Measurements from ENCODE around the gene LYZL1. TPM values are rescaled to one million over a fixed set of nuclear protein-coding genes. Genes with fewer than 3 reads are reported as not detected.

LYZL1 gene
- total and polyA plus RNA-seq, 12 donors: not detected

DNA sequence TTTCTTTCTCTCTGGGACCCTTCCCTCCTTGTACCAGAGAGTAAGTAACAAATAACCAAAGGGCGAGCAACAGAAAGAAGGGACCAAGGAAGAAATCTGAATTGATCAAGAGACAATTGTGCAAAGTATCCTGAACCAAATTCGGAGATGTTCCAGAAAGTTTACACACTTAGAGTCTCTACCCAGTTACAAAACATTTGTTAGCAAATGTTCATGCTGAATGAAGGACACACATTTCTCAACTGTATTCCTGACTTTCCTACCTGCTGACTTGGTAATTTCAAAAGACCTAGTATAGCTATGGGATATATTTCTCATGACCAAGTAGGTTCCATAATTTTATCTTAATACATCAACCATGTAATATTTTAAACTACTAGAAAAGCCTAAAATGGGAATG lies 37.4 kb downstream of the LYZL1 start:
- Histone ChIP-seq H3K27me3 (no peaks in the 10 kb centered on the region), H3K9me3 (replicated peaks in 1 of 3) (no peaks in the 10 kb centered on the region), H3K27ac (no peak overlapping the region), H3K4me1 (replicated peaks in 1 of 2) (no peaks in the 10 kb centered on the region), H3K4me3 (no peak overlapping the region), H3K36me3 (replicated peaks in 1 of 2) (no peaks in the 10 kb centered on the region)
- TF ChIP-seq POLR2A (IDR thresholded peaks at IDR 0.05): no peak
- TF ChIP-seq, protein P1, sequence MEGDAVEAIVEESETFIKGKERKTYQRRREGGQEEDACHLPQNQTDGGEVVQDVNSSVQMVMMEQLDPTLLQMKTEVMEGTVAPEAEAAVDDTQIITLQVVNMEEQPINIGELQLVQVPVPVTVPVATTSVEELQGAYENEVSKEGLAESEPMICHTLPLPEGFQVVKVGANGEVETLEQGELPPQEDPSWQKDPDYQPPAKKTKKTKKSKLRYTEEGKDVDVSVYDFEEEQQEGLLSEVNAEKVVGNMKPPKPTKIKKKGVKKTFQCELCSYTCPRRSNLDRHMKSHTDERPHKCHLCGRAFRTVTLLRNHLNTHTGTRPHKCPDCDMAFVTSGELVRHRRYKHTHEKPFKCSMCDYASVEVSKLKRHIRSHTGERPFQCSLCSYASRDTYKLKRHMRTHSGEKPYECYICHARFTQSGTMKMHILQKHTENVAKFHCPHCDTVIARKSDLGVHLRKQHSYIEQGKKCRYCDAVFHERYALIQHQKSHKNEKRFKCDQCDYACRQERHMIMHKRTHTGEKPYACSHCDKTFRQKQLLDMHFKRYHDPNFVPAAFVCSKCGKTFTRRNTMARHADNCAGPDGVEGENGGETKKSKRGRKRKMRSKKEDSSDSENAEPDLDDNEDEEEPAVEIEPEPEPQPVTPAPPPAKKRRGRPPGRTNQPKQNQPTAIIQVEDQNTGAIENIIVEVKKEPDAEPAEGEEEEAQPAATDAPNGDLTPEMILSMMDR (IDR thresholded peaks at IDR 0.05): no peak
- 77 to 93% (median 86%) methylated on average over 2 of the region's 2 CpGs for WGBS, 4 donors
- intact Hi-C loops (cut with DNase I): no loop called here
- DNase-seq: no peak

DNA sequence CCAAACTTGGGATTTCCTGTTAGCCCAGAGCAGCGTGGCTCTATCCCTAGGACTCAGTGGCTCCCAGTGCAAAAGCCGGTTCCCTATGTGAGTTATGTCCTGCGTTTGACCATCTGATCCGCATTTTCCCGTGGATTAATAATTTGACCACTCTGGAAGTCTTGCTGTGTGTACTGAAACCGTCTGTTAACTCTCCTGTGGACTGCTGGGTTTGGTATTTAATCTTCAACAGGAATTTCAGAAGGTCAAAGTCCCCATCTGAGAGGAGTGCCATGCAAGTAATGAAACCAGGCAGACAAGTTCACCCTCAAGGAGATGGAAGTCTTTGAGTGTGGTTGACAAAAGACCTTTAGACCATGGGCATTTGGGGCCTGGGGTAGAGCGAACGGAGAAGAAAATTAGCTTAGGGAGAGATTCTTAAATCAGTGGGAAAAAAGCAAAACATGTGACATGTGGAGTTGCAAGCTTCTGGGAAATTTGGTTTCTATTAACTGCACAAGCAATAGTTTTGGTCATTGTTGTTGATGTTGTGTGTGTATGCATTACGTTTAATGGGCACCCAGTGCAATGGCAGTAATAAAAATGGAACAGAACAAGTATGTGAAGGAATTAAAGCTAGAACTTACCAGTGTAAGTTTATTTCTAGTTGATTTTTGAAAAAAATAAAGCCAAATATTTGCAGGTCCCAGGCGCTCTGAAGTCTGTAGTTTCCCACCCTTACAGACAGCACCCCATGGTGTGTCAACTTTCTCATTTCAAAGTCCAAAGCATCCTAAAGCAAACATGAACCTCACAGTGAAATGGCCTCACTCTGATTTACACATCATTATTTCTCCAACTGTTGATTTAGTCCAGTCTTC lies 38.2 kb downstream of the LYZL1 start:
- no peak overlapping the region for H3K4me3 ChIP-seq
- H3K9me3 ChIP-seq (replicated peaks in 1 of 3): no peaks in the 10 kb centered on the region
- 79 to 88% (median 85%) methylated on average over 10 of the region's 10 CpGs for WGBS, 4 donors
- H3K27me3 ChIP-seq: no peaks in the 10 kb centered on the region
- intact Hi-C loops (cut with DNase I): no loop called here
- H3K27ac ChIP-seq: no peak overlapping the region
- TF ChIP-seq, protein P1 (IDR thresholded peaks at IDR 0.05): no peak
- TF ChIP-seq POLR2A (IDR thresholded peaks at IDR 0.05): no peak
- DNase-seq: no peak
- H3K36me3 ChIP-seq (replicated peaks in 1 of 2): no peaks in the 10 kb centered on the region
- H3K4me1 ChIP-seq (replicated peaks in 1 of 2): no peaks in the 10 kb centered on the region

DNA sequence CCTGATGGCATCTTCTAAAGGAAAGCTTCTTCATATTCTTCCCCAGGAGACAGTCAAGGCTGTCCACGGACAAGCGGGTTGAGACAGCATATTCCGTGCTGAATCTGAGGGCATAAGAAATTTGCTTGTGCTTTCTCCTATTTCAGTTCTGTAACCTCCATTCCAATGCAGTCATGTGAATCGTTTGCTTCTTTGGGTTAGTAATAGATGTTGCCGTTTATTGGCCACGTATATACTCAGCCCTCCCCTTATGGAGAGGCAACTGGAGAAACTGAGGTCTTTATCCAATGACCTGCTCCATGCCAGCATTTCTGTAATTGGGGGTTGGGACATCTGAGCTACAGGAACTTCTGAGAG lies 38.9 kb downstream of the LYZL1 start:
- intact Hi-C loops (cut with DNase I): no loop called here
- Histone ChIP-seq H3K27me3 (no peaks in the 10 kb centered on the region), H3K4me3 (no peak overlapping the region), H3K27ac (no peak overlapping the region), H3K4me1 (replicated peaks in 1 of 2) (no peaks in the 10 kb centered on the region), H3K36me3 (replicated peaks in 1 of 2) (no peaks in the 10 kb centered on the region), H3K9me3 (replicated peaks in 1 of 3) (no peaks in the 10 kb centered on the region)
- no peak for DNase-seq
- 78 to 86% (median 84%) methylated on average over 6 of the region's 6 CpGs for WGBS, 4 donors
- TF ChIP-seq, protein P1 (IDR thresholded peaks at IDR 0.05): no peak
- no peak for TF ChIP-seq POLR2A (IDR thresholded peaks at IDR 0.05)

DNA sequence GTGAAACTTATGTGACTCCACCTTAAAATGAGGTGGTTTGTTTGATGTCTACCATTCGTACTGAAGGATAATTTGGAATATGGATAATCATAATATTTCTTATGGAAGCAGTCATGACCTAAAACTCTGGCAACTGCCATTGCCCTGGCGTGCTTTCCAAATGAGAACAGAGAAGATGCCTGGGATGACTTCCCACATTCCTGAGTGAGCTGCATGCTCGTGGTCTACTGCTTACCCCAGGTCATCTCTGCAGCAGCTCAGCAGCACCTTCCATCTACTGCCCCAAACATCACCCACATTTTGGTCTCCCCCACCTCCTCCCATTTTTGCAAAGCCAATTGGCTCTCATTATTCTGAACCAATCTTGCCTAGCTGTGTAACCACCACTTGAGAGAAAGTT lies 40.1 kb downstream of the LYZL1 start:
- peaks cover 4% of the 10 kb centered on the region for H3K27me3 ChIP-seq
- intact Hi-C loops (cut with DNase I): no loop called here
- 48 to 62% (median 58%) methylated on average over 3 of the region's 3 CpGs for WGBS, 4 donors
- H3K4me3 ChIP-seq: no peak overlapping the region
- H3K9me3 ChIP-seq (replicated peaks in 1 of 3): no peaks in the 10 kb centered on the region
- H3K36me3 ChIP-seq (replicated peaks in 1 of 2): no peaks in the 10 kb centered on the region
- H3K4me1 ChIP-seq (replicated peaks in 1 of 2): no peaks in the 10 kb centered on the region
- no peak overlapping the region for H3K27ac ChIP-seq
- DNase-seq: no peak
- TF ChIP-seq POLR2A (IDR thresholded peaks at IDR 0.05): no peak
- TF ChIP-seq, protein P1 (IDR thresholded peaks at IDR 0.05): no peak
